Smooth muscle cell (in vitro differentiated cells): ENCODE measurements around the gene CHN1. TPM values are rescaled to one million over a fixed set of nuclear protein-coding genes. Genes with fewer than 3 reads are reported as not detected.

Experiments used
- DNase-seq: peaks from one replicate; lab custom pipeline; 2025; ENCODE audit not compliant: unreplicated experiment; lab: John Stamatoyannopoulos, UW
- H2AFZ ChIP-seq: fragments of 200-600 bp; sonication (generic); 2 replicates; pipeline ENCODE4 v1.6.0; 2016; ENCODE audit warnings: antibody characterized with exemption, low read depth, mild to moderate bottlenecking
- H3F3A ChIP-seq: fragments of 200-600 bp; sonication (generic); 2 replicates; pipeline ENCODE4 v1.6.0; 2017; ENCODE audit warnings: antibody characterized with exemption, low read depth
- H3K27ac ChIP-seq: fragments of 200-600 bp; sonication (generic); 2 replicates; pipeline ENCODE4 v1.5.1; 2016; ENCODE audit warnings: low read depth, mild to moderate bottlenecking
- H3K27me3 ChIP-seq: fragments of 200-600 bp; sonication (generic); 2 replicates; pipeline ENCODE4 v1.6.1; 2016; ENCODE audit warnings: low read depth, mild to moderate bottlenecking
- H3K36me3 ChIP-seq: fragments of 200-600 bp; sonication (generic); 2 replicates; pipeline ENCODE4 v1.5.1; 2016; ENCODE audit warnings: low read depth
- H3K4me1 ChIP-seq: fragments of 200-600 bp; sonication (generic); 2 replicates; pipeline ENCODE4 v1.5.1; 2016; ENCODE audit warnings: low read depth
- H3K4me2 ChIP-seq: fragments of 200-600 bp; sonication (generic); 2 replicates; pipeline ENCODE4 v1.6.0; 2016; ENCODE audit warnings: mild to moderate bottlenecking
- H3K4me3 ChIP-seq: fragments of 200-600 bp; sonication (generic); 2 replicates; pipeline ENCODE4 v1.5.1; 2016; ENCODE audit warnings: mild to moderate bottlenecking
- H3K79me2 ChIP-seq: fragments of 200-600 bp; sonication (generic); 2 replicates; pipeline ENCODE4 v1.6.0; 2016; ENCODE audit warnings: low read depth, mild to moderate bottlenecking
- H3K9ac ChIP-seq: fragments of 200-600 bp; sonication (generic); 2 replicates; pipeline ENCODE4 v1.6.0; 2016; ENCODE audit warnings: low read depth
- H3K9me3 ChIP-seq: fragments of 200-600 bp; sonication (generic); replicated peaks from 2 replicates; pipeline ENCODE4 v1.5.1; 2016; ENCODE audit warnings: low read depth
- H4K20me1 ChIP-seq: fragments of 200-600 bp; sonication (generic); 2 replicates; pipeline ENCODE4 v1.6.0; 2016; ENCODE audit warnings: low read depth
- WGBS: methylation state at CpG from one replicate; pipeline ENCODE4 v1.1.7; 2016; ENCODE audit warnings: low lambda C conversion rate; 5-methylcytosine and 5-hydroxymethylcytosine counted together
- polyA plus RNA-seq: library from polyadenylated mRNA; unstranded; fragments of >200 nt; fragmentation: Nextera tagmentation; extraction: Ambion mirVana; gene quantifications from 2 replicates; pipeline ENCODE4 v1.2.1, GENCODE V29; 2016
- total RNA-seq: library from RNA; depleted of rRNA; stranded (reverse); fragments of >200 nt; gene quantifications from 2 replicates; pipeline ENCODE4 v1.2.3, GENCODE V29; 2014
- TF ChIP-seq, protein P1 (sequence below): fragments of 200-600 bp; sonication (generic); IDR thresholded peaks from 2 replicates; pipeline ENCODE4 v1.5.1; 2017; ENCODE audit warnings: borderline replicate concordance, mild to moderate bottlenecking, antibody characterized with exemption; ENCODE audit not compliant: insufficient read depth, poor library complexity, severe bottlenecking

Gene CHN1
- total and polyA plus RNA-seq, 2 experiments from 2014 or later = 33.5 to 44.8 TPM

DNA sequence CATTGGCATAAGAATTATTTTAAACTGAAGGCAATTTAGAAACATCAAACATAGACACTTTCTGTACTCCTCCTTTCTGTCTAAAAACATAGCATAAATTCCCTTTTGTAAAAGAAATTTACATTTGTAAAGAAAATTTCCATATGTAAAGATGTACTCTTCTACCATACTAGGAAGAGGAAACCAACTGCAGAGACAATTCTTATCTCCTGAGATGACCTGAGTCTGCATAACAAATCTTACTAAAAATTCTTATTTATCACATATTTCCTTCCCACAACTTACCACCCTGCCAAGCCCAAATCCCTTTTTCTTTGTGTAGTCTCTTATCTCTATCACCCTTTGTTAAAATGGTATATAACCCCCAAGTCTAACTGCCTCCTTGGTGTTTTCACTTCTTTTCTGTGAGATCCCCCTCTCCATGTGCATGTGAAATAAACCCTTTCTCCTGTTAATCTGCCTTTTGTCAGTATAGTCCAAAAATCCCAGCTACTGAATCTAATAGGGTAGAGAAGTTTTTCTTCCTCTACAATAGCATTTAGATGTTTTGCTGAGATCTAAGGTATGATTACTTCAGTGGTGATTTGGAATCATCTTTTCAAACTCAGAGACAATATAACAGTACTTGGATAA lies 81.0 kb downstream of the CHN1 start:
- H2AFZ ChIP-seq = no peak overlapping the region
- TF ChIP-seq, protein P1, sequence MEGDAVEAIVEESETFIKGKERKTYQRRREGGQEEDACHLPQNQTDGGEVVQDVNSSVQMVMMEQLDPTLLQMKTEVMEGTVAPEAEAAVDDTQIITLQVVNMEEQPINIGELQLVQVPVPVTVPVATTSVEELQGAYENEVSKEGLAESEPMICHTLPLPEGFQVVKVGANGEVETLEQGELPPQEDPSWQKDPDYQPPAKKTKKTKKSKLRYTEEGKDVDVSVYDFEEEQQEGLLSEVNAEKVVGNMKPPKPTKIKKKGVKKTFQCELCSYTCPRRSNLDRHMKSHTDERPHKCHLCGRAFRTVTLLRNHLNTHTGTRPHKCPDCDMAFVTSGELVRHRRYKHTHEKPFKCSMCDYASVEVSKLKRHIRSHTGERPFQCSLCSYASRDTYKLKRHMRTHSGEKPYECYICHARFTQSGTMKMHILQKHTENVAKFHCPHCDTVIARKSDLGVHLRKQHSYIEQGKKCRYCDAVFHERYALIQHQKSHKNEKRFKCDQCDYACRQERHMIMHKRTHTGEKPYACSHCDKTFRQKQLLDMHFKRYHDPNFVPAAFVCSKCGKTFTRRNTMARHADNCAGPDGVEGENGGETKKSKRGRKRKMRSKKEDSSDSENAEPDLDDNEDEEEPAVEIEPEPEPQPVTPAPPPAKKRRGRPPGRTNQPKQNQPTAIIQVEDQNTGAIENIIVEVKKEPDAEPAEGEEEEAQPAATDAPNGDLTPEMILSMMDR = no peak
- H3K4me3 ChIP-seq = no peak overlapping the region
- no peak for DNase-seq
- no peak overlapping the region for H3K4me2 ChIP-seq
- no peaks in the 10 kb centered on the region for H3K79me2 ChIP-seq
- no peak overlapping the region for H3K9ac ChIP-seq
- no peaks in the 10 kb centered on the region for H3K9me3 ChIP-seq
- no peaks in the 10 kb centered on the region for H3F3A ChIP-seq
- H3K4me1 ChIP-seq = no peaks in the 10 kb centered on the region
- no peaks in the 10 kb centered on the region for H3K27me3 ChIP-seq
- no peaks in the 10 kb centered on the region for H3K36me3 ChIP-seq
- no peaks in the 10 kb centered on the region for H4K20me1 ChIP-seq
- no peak overlapping the region for H3K27ac ChIP-seq

DNA sequence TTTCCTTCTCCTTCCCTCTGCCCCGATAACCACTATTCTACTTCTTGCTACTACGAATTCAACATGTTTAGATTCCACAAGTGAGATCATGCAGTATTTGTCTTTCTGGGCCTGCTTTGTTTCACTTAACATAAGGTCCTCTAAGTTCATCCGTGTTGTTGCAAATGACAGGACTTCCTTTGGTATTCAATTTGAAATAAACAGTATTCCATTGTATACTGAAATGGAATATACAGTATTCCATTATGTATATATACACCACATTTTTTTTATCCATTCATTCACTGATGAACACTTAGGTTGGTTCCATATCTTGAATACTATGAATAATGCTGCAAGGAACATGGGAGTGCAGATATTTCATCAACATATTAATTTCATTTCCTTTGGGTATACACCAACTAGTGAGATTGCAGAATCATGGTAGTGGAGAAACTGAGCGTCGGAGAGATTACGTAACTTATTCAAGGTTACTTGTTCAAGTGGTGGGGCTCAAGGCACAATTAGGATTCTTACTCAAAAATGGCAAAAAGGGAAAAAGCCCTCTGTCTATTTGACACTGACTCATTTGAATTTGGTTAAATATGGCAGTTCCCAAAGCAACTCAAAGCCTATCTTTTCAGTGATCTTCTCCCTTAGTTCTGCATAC lies 85.1 kb downstream of the CHN1 start:
- Histone ChIP-seq H3F3A (no peaks in the 10 kb centered on the region), H3K9ac (no peak overlapping the region), H4K20me1 (no peaks in the 10 kb centered on the region), H3K4me2 (no peak overlapping the region), H3K4me3 (no peak overlapping the region), H3K27ac (no peak overlapping the region), H3K4me1 (no peaks in the 10 kb centered on the region), H3K27me3 (no peaks in the 10 kb centered on the region), H3K79me2 (no peaks in the 10 kb centered on the region), H3K9me3 (no peaks in the 10 kb centered on the region), H3K36me3 (no peaks in the 10 kb centered on the region), H2AFZ (no peak overlapping the region)
- WGBS = 78% methylated on average over 6 of the region's 6 CpGs
- DNase-seq = no peak
- TF ChIP-seq, protein P1 = no peak

DNA sequence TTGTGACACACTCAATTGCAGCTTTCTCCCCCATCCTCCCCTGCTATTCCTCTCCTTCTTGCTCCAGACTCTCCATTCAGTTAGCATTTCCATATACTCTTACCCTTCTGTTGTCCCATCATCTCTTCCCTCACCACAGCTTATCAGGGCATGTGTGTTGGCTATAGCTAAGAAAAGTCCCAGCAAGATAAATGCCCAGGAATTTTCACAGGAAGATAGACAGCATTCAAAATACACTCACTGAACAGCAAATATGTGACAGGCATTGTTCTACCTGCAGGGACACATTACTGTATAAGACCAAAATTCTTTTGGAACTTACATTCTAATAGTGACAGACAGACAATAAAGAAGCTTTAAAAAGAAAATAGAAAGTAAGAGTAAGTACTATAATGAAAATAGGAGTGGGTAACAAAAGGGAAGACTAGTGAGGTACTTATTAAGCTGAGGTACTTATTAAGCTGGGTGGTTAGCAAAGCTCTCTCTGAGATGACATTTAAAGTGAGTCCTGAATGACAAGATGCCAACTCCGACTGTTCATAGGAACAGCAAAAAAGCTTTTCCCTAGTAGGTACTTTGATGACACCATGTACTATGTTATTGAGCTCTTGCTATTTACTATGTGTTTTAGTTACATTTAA lies 86.2 kb downstream of the CHN1 start:
- no peaks in the 10 kb centered on the region for H3F3A ChIP-seq
- no peak overlapping the region for H3K9ac ChIP-seq
- H3K4me1 ChIP-seq = no peaks in the 10 kb centered on the region
- H3K27ac ChIP-seq = no peak overlapping the region
- no peak overlapping the region for H3K4me3 ChIP-seq
- H3K79me2 ChIP-seq = no peaks in the 10 kb centered on the region
- H4K20me1 ChIP-seq = no peaks in the 10 kb centered on the region
- no peak overlapping the region for H2AFZ ChIP-seq
- DNase-seq = no peak
- WGBS = 83% methylated on average over 1 of the region's 1 CpG
- no peaks in the 10 kb centered on the region for H3K36me3 ChIP-seq
- H3K9me3 ChIP-seq = no peaks in the 10 kb centered on the region
- H3K27me3 ChIP-seq = no peaks in the 10 kb centered on the region
- TF ChIP-seq, protein P1 = no peak
- no peak overlapping the region for H3K4me2 ChIP-seq
